ENCODE data around the gene CAMK1D. TPM values are rescaled to one million over a fixed set of nuclear protein-coding genes. Genes with fewer than 3 reads are reported as not detected.

CAMK1D gene
- total RNA-seq, 1 donor from 2014 or later, result 5.2 TPM

DNA sequence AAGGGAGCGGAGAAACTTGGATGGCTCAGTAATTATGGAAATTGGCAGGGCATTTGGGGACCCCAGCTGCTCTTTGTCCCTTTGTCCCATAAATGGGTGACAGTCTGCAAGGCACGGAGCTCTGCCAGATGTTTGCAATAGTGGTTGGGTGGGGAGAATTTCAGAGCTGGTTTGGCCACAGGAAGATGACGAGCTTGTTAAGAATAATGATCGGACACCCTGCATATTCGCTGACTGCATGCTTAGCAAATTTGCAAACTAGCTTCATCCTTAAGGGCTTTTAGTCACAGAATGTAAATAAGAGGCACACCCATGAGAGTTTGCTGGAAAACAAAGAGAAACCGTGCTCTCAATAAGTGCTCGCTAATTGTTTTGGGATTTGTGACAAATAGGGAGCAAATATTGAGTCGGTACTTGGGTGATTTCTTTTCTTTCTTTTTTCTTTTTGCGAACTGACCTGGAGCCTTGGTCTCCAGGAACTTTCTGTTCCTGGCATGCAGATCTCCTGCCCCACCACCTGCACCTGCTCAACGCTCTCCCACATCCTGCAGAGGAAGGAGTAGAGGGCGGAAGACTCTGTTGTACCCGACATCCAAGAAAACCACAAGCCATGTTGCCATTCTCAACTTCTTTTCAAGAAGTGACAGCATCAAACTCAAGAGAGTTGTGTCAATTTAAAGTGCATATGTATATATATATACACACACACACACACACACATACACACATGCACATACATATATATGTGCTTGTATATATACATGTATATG, 238.9 kb downstream of the CAMK1D start:
- intact Hi-C loops (cut with DNase I), result no loop called here
- no peak for ATAC-seq
- DNase-seq (ENCODE audit: missing footprints), result no peak

DNA sequence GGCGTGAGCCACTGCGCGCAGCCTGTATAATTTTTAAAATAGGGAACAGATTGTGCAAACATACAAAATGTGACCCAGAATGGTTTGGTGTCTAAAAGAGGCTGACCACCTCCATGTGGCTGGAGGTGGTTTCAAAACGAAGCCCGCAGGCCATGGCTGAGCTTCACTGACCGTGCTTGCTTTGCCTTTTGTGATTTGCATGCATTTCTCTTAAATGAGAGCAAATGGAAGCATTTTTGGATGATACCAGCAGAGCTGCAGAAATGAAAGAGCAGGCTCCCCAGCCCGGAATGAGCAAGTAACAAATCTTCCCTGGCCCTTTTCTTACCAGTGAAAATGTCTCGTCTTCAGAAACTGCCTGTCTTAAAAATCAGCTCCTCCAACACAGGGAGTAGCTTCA, 239.9 kb downstream of the CAMK1D start:
- ATAC-seq (no peak), DNase-seq (ENCODE audit: missing footprints) (no peak)
- intact Hi-C loops (cut with DNase I), result no loop called here

DNA sequence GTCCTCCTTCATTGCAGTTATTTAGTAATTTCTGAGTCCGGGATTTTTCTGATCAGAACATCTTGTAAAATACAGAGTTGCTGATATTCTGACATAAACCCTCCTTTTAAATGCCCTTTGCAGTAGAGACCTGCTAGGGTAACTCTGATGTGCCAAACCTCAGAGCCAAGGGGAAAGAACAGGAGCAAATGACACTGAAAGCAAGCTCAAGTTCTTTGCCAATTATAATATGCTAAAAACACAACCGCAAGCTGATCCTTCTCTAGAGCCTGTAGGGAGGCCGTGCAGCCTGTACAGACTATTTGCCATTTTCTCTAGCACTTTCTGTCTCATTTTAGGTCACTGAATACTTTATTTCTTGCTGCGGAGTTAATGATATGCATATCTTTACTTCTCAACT, 240.4 kb downstream of the CAMK1D start:
- intact Hi-C loops (cut with DNase I), result no loop called here
- ATAC-seq, result no peak
- no peak for DNase-seq (ENCODE audit: missing footprints)

- ATAC-seq (no peak), DNase-seq (ENCODE audit: missing footprints) (no peak)
- intact Hi-C loops (cut with DNase I), result no loop called here
Measured at GRCh38 chr10:12590675-12591659, 241.6 kb downstream of the CAMK1D start.

- ATAC-seq (no peak), DNase-seq (ENCODE audit: missing footprints) (no peak)
- intact Hi-C loops (cut with DNase I), result no loop called here
Measured at GRCh38 chr10:12592967-12593366, 243.6 kb downstream of the CAMK1D start.

DNA sequence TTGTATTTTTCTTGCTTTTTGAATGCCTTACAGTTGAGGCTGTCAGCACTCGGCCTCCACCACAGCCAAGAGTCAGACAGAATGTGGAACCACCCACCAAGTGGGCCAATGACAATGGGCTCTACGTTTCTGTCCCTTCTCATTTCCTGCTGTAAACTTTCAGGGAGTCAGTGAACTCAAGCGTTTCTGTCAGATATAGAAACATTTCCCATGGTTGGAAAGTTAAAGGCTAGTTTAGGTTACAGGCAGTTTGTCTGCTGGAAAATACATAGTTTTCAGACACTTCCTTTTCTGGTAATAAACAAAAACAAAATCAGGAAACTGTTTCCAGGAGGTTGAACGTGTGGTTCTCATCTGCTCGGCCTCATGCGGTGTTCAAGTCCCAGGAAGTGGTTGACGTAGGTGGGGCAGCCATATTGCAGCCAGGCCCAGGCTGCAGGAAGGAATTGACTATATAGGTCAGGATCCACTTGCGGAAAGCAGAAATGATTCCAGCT, 245.1 kb downstream of the CAMK1D start:
- DNase-seq (ENCODE audit: missing footprints), result no peak
- ATAC-seq, result no peak
- intact Hi-C loops (cut with DNase I), result no loop called here

DNA sequence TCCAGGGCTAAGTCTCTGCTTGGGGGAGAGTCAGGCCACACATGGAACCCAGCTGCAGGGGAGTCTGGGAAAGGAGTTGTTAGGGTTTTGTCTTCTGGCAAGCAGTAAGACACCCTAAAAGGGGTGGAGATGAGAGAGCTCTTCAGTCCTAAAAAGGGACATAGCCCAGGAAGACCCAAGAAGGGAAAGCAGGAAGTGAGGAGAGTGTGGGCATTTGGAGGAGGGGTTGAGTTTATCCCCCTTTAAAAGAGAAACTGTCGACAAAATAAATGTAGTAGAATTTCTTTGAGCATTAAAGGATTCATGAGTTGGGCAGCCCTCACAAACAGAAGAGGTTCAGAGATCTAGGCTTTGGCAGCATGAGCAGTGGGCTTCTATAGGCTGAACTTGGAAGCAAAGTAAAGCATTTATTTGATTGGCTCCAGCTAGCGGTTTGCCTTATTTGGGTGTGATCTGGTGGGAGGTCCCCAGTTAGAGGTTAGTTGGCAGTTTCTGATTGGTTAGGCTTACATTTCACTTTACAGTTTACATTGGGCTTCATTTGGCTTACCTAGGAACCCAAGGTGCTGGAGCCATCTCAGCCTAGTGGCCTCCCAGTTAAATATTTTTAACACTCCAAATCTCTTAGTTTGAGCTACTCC, 246.7 kb downstream of the CAMK1D start:
- DNase-seq (ENCODE audit: missing footprints) (no peak), ATAC-seq (no peak)
- intact Hi-C loops (cut with DNase I), result no loop called here

- ATAC-seq (no peak), DNase-seq (ENCODE audit: missing footprints) (no peak)
- intact Hi-C loops (cut with DNase I), result no loop called here
Measured at GRCh38 chr10:12597176-12597575, 247.8 kb downstream of the CAMK1D start.

GRCh38 chr10:12597788-12598765, 248.7 kb downstream of the CAMK1D start:
- no peak for ATAC-seq
- no peak for DNase-seq (ENCODE audit: missing footprints)
- intact Hi-C loops (cut with DNase I), result no loop called here

DNA sequence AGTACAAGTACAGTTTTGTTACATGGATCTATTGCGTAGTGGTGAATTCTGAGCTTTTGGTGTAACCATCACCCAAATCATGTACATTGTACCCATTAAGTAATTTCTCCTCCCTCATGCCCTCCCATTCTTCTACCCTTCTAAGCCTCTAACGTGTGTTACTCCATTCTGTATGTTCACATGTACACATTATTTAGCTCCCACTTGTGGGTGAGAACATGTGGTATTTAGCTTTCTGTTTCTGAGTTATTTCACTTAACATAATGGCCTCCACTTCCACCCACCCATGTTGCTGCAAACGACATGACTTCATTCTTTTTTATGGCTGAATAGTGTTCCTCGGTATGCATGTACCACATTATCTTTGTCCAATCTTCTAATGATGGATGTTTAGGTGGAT, 251.3 kb downstream of the CAMK1D start:
- ATAC-seq (no peak), DNase-seq (ENCODE audit: missing footprints) (no peak)
- intact Hi-C loops (cut with DNase I), result no loop called here

DNA sequence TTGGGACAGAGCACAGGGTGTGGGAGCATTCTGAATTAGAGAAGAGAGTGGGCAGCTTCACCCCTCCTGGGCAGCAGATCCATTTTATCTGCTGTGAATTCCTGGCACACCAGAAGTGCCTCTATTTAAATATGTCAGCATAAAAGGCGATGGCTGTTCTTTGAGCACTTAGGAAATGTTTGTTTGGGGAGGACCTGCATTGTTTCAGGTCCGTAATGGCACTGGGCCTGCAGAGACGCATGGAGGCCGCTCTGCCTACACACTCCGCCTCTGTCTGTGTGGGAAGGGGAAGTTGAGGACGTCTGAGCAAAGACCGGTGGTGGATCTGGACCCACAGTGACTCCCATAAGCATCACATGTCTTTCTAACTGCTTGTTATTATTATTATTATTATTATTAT, 253.2 kb downstream of the CAMK1D start:
- DNase-seq (ENCODE audit: missing footprints), result no peak
- intact Hi-C loops (cut with DNase I), result no loop called here
- no peak for ATAC-seq

DNA sequence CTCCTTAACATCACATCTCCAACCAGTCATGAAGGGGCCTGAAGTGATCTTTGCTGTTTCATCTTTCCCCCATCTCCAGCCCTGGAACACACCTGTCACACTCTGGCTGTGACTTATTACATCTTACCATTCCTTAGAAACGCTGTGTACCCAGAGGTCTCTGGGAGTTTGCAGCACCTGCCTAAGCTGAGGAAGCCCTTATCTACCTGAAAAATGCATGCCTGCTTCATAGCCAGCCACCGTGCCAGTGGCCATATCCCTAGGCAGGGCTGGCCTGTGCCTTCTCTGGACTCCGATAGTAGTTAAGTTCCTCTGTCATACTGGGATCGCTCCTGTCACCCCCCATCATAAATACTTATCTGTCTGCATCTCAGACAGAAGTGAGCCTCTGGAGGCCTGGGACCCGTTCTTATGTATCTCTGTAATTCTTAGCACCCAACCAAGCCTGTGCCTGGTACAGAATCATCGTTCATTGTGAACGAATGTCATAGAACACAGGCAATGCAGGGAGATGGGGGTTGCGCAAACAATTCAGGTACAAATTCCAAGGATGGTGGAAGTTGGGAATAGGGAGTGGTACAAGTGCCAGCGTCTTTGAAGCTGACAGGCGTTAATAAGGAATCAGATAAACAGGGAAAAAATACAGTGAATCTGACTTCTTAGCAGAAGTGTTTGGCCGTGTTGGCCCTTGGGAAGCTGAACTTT, 254.6 kb downstream of the CAMK1D start:
- DNase-seq (ENCODE audit: missing footprints) (no peak), ATAC-seq (no peak)
- intact Hi-C loops (cut with DNase I), result no loop called here

GRCh38 chr10:12605580-12606405, 256.4 kb downstream of the CAMK1D start:
- ATAC-seq (peak; percentile 87), DNase-seq (ENCODE audit: missing footprints) (peak; percentile 80)
- intact Hi-C loops (cut with DNase I), result no loop called here

GRCh38 chr10:12606461-12606860, 257.1 kb downstream of the CAMK1D start:
- DNase-seq (ENCODE audit: missing footprints) (no peak), ATAC-seq (no peak)

GRCh38 chr10:12608761-12609160, 259.4 kb downstream of the CAMK1D start:
- DNase-seq (ENCODE audit: missing footprints) (no peak), ATAC-seq (no peak)
- intact Hi-C loops (cut with DNase I), result no loop called here

More at GRCh38 chr10:12606461-12606860, 257.1 kb downstream of the CAMK1D start:
- intact Hi-C loops (cut with DNase I), result no loop called here

- intact Hi-C loops (cut with DNase I), result no loop called here
- no peak for ATAC-seq
- no peak for DNase-seq (ENCODE audit: missing footprints)
Measured at GRCh38 chr10:12609435-12609834, 260.1 kb downstream of the CAMK1D start.

DNA sequence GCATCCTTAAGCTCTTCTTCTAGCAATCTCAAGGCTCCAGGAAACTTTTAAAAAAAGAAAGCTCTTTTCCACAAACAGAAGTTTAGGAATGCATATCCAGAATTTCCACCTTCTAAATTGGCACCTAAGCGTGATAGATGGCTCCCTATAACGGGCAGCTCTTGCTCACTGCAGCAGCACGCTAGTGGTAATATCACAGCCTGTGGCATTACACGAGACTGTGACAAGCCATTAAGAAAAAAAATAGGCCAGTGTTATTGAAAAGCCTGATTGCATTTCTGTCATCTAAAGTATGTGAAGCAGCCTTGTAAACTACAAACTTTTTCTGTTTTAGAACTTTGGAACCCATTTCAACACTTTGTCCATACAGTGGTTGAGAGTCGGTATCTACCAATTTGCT, 263.8 kb downstream of the CAMK1D start:
- intact Hi-C loops (cut with DNase I), result no loop called here
- no peak for DNase-seq (ENCODE audit: missing footprints)
- no peak for ATAC-seq
